WTC11 (cell line): ENCODE data around the gene F10. TPM values are rescaled to one million over a fixed set of nuclear protein-coding genes. Genes with fewer than 3 reads are reported as not detected.

ENCODE experiments used
- ATAC-seq: fragments of 200-7000 bp; cut with Tn5 transposase; 2 replicates; pipeline ENCODE4 v1.10.0; 2021; ENCODE audit warnings: mild to moderate bottlenecking, moderate library complexity
- CTCF ChIA-PET: fragments of 300-600 bp; sonication (Branson Sonifier 250); formaldehyde crosslinking; loops from one replicate; lab custom pipeline; 2021; ENCODE audit warnings: antibody characterized with exemption; lab: Charles Lee
- POLR2A ChIA-PET: fragments of 350-600 bp; sonication (Branson Sonifier 250); formaldehyde crosslinking; loops from one replicate; lab custom pipeline; 2021; ENCODE audit warnings: antibody characterized with exemption; lab: Charles Lee
- DNase-seq: peaks from one replicate; pipeline ENCODE4 v3.0.0; 2021; ENCODE audit warnings: low spot score
- H3K27ac Mint-ChIP-seq: 2 replicates; pipeline ENCODE4 v1.8.0; 2021; ENCODE audit warnings: mixed read lengths
- H3K27me3 Mint-ChIP-seq: 2 replicates; pipeline ENCODE4 v1.8.0; 2021; ENCODE audit warnings: low read depth, mild to moderate bottlenecking, moderate library complexity, mixed read lengths
- H3K36me3 Mint-ChIP-seq: 2 replicates; pipeline ENCODE4 v1.8.0; 2021; ENCODE audit warnings: mixed read lengths
- H3K4me1 Mint-ChIP-seq: 2 replicates; pipeline ENCODE4 v1.8.0; 2022; ENCODE audit warnings: mixed read lengths
- H3K4me3 Mint-ChIP-seq: 2 replicates; pipeline ENCODE4 v1.8.0; 2021; ENCODE audit warnings: mild to moderate bottlenecking, moderate library complexity, mixed read lengths
- H3K9me3 Mint-ChIP-seq: 2 replicates; pipeline ENCODE4 v1.8.0; 2021; ENCODE audit warnings: mixed read lengths
- CBFB ChIP-seq: sonication (generic); formaldehyde crosslinking; IDR thresholded peaks from 2 replicates; pipeline ENCODE4 v1.8.1; 2022; ENCODE audit warnings: mild to moderate bottlenecking, low read depth, missing genetic modification reagents
- E2F1 ChIP-seq: sonication (generic); formaldehyde crosslinking; IDR thresholded peaks from 2 replicates; pipeline ENCODE4 v1.8.0; 2022; ENCODE audit warnings: mild to moderate bottlenecking, missing genetic modification reagents
- EMX1 ChIP-seq: fragments of 250-450 bp; sonication (Bioruptor Pico); IDR thresholded peaks from 2 replicates; pipeline ENCODE4 v1.8.0; 2021; ENCODE audit warnings: mild to moderate bottlenecking
- ERG ChIP-seq: fragments of 250-450 bp; sonication (Bioruptor Pico); IDR thresholded peaks from 2 replicates; pipeline ENCODE4 v1.8.0; 2021; ENCODE audit warnings: mild to moderate bottlenecking
- ESRRA ChIP-seq: sonication (generic); formaldehyde crosslinking; IDR thresholded peaks from 2 replicates; pipeline ENCODE4 v1.8.1; 2022; ENCODE audit warnings: mild to moderate bottlenecking, missing genetic modification reagents, borderline replicate concordance
- FOXP1 ChIP-seq: sonication (generic); formaldehyde crosslinking; IDR thresholded peaks from 2 replicates; pipeline ENCODE4 v1.8.0; 2022; ENCODE audit warnings: missing genetic modification reagents, mild to moderate bottlenecking, moderate library complexity, borderline replicate concordance
- HMGA2 ChIP-seq: fragments of 250-450 bp; sonication (Bioruptor Pico); IDR thresholded peaks from 2 replicates; pipeline ENCODE4 v1.4.0; 2021; ENCODE audit warnings: mild to moderate bottlenecking, moderate library complexity
- JAZF1 ChIP-seq: fragments of 250-450 bp; sonication (Bioruptor Pico); IDR thresholded peaks from 2 replicates; pipeline ENCODE4 v1.9.0; 2021; ENCODE audit warnings: moderate library complexity, mild to moderate bottlenecking, inconsistent platforms
- SMAD3 ChIP-seq: sonication (generic); formaldehyde crosslinking; IDR thresholded peaks from 2 replicates; pipeline ENCODE4 v1.8.0; 2022; ENCODE audit warnings: missing genetic modification reagents, mild to moderate bottlenecking, borderline replicate concordance
- TEAD4 ChIP-seq: sonication (generic); formaldehyde crosslinking; IDR thresholded peaks from 2 replicates; pipeline ENCODE4 v1.8.0; 2022; ENCODE audit warnings: mild to moderate bottlenecking, missing genetic modification reagents
- TP53 ChIP-seq: sonication (generic); formaldehyde crosslinking; IDR thresholded peaks from 2 replicates; pipeline ENCODE4 v1.8.1; 2023; ENCODE audit warnings: mild to moderate bottlenecking, missing genetic modification reagents
- ZBTB21 ChIP-seq: sonication (generic); formaldehyde crosslinking; IDR thresholded peaks from 2 replicates; pipeline ENCODE4 v1.8.1; 2023; ENCODE audit warnings: mild to moderate bottlenecking, missing genetic modification reagents, borderline replicate concordance
- ZNF281 ChIP-seq: sonication (generic); formaldehyde crosslinking; IDR thresholded peaks from 2 replicates; pipeline ENCODE4 v1.8.0; 2023; ENCODE audit warnings: mild to moderate bottlenecking, missing genetic modification reagents
- ZNF317 ChIP-seq: sonication (generic); formaldehyde crosslinking; IDR thresholded peaks from 2 replicates; pipeline ENCODE4 v1.8.1; 2023; ENCODE audit warnings: low read depth, mild to moderate bottlenecking, moderate library complexity, missing genetic modification reagents, borderline replicate concordance
- ZNF396 ChIP-seq: fragments of 250-450 bp; sonication (Bioruptor Pico); IDR thresholded peaks from 2 replicates; pipeline ENCODE4 v1.8.0; 2021; ENCODE audit warnings: mild to moderate bottlenecking, moderate library complexity, borderline replicate concordance
- ZNF416 ChIP-seq: fragments of 250-450 bp; sonication (Bioruptor Pico); IDR thresholded peaks from 2 replicates; pipeline ENCODE4 v1.9.0; 2021; ENCODE audit warnings: mild to moderate bottlenecking, inconsistent platforms
- ZSCAN18 ChIP-seq: fragments of 250-450 bp; sonication (Bioruptor Pico); IDR thresholded peaks from 2 replicates; pipeline ENCODE4 v2.1.2; 2022; ENCODE audit warnings: mild to moderate bottlenecking, moderate library complexity
- total RNA-seq: library from RNA; stranded (reverse); gene quantifications from 3 replicates; pipeline ENCODE4 v1.2.3, GENCODE V29; 2021
- TF ChIP-seq, protein P1 (sequence below): sonication (generic); formaldehyde crosslinking; IDR thresholded peaks from 2 replicates; pipeline ENCODE4 v1.8.1; 2022; ENCODE audit warnings: mild to moderate bottlenecking, missing genetic modification reagents, moderate library complexity, borderline replicate concordance
- TF ChIP-seq, protein P2 (sequence below): sonication (generic); formaldehyde crosslinking; IDR thresholded peaks from 2 replicates; pipeline ENCODE4 v1.8.0; 2023; ENCODE audit warnings: missing genetic modification reagents, mild to moderate bottlenecking, borderline replicate concordance

F10 gene
- total RNA-seq, 1 experiment from 2014 or later = 0.87 TPM

- TF ChIP-seq SMAD3 (CRISPR knock-in tag) (no peak), ZNF416 (no peak), ZNF281 (CRISPR knock-in tag) (no peak), ZSCAN18 (no peak), CBFB (no peak)
Observed at GRCh38 chr13:113090806-113091205, 31.8 kb upstream of the F10 start (continued).

- DNase-seq (no peak), ATAC-seq (no peak)
- CTCF ChIA-PET = interaction anchor here (2.3 to 3.3 kb wide), 3 partner anchors 32 to 62 kb away, joined by 8 to 15 read pairs (median 14); partner anchors contain the start of gene F10
- no peak overlapping the region for H3K4me3 Mint-ChIP-seq
- H3K36me3 Mint-ChIP-seq = peaks cover 6% of the 10 kb centered on the region
- H3K9me3 Mint-ChIP-seq = no peaks in the 10 kb centered on the region
- H3K27ac Mint-ChIP-seq = peak overlapping the region; percentile 86
- POLR2A ChIA-PET = no interaction called here
- H3K27me3 Mint-ChIP-seq = no peaks in the 10 kb centered on the region
- peaks cover 14% of the 10 kb centered on the region for H3K4me1 Mint-ChIP-seq
- TF ChIP-seq CBFB = no peak
- no peak for TF ChIP-seq JAZF1
- TF ChIP-seq, protein P1, sequence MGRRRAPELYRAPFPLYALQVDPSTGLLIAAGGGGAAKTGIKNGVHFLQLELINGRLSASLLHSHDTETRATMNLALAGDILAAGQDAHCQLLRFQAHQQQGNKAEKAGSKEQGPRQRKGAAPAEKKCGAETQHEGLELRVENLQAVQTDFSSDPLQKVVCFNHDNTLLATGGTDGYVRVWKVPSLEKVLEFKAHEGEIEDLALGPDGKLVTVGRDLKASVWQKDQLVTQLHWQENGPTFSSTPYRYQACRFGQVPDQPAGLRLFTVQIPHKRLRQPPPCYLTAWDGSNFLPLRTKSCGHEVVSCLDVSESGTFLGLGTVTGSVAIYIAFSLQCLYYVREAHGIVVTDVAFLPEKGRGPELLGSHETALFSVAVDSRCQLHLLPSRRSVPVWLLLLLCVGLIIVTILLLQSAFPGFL = no peak
- TF ChIP-seq E2F1 (CRISPR knock-in tag) = no peak
- no peak for TF ChIP-seq HMGA2
- no peak for TF ChIP-seq EMX1 (CRISPR knock-in tag)
- TF ChIP-seq ZBTB21 (CRISPR knock-in tag) = no peak
- no peak for TF ChIP-seq ERG
- TF ChIP-seq TP53 (CRISPR knock-in tag) = no peak
- TF ChIP-seq ZNF281 (CRISPR knock-in tag) = no peak
- TF ChIP-seq FOXP1 (CRISPR knock-in tag) = no peak
- TF ChIP-seq, protein P2, sequence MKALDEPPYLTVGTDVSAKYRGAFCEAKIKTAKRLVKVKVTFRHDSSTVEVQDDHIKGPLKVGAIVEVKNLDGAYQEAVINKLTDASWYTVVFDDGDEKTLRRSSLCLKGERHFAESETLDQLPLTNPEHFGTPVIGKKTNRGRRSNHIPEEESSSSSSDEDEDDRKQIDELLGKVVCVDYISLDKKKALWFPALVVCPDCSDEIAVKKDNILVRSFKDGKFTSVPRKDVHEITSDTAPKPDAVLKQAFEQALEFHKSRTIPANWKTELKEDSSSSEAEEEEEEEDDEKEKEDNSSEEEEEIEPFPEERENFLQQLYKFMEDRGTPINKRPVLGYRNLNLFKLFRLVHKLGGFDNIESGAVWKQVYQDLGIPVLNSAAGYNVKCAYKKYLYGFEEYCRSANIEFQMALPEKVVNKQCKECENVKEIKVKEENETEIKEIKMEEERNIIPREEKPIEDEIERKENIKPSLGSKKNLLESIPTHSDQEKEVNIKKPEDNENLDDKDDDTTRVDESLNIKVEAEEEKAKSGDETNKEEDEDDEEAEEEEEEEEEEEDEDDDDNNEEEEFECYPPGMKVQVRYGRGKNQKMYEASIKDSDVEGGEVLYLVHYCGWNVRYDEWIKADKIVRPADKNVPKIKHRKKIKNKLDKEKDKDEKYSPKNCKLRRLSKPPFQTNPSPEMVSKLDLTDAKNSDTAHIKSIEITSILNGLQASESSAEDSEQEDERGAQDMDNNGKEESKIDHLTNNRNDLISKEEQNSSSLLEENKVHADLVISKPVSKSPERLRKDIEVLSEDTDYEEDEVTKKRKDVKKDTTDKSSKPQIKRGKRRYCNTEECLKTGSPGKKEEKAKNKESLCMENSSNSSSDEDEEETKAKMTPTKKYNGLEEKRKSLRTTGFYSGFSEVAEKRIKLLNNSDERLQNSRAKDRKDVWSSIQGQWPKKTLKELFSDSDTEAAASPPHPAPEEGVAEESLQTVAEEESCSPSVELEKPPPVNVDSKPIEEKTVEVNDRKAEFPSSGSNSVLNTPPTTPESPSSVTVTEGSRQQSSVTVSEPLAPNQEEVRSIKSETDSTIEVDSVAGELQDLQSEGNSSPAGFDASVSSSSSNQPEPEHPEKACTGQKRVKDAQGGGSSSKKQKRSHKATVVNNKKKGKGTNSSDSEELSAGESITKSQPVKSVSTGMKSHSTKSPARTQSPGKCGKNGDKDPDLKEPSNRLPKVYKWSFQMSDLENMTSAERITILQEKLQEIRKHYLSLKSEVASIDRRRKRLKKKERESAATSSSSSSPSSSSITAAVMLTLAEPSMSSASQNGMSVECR (CRISPR knock-in tag) = no peak
- no peak for TF ChIP-seq ESRRA (CRISPR knock-in tag)
- TF ChIP-seq TEAD4 (CRISPR knock-in tag) = no peak
- no peak for TF ChIP-seq ZNF396 (CRISPR knock-in tag)
- TF ChIP-seq ZNF317 (CRISPR knock-in tag) = no peak
Observed at GRCh38 chr13:113091211-113091771, 31.3 kb upstream of the F10 start.
